Measurements from ENCODE around the gene FANCI. TPM values are rescaled to one million over a fixed set of nuclear protein-coding genes. Genes with fewer than 3 reads are reported as not detected.

Gene FANCI
- total and polyA plus RNA-seq, 10 donors = 4.4 to 19.4 (median 13.7) TPM

DNA sequence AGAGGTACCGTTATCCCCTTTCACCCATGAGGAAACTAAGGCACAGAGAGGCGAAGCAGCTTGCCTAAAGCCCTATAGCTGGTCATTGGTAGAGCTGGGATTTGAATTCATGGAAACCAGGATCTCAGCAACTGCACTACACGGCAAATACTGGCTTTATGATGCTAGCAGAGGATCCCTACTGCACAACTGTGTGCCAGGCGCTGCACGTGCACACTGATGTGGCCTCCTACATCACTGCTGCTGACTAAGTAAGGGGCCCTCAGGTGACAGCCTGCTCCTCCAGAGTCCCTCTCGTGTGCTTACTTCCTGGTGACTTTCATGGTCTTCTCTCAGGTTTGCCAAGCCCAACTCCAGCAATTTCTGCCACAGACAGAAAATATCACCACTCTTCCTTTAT, 94.3 kb downstream of the FANCI start:
- Histone ChIP-seq H3K4me3 (no peak overlapping the region), H3K27ac (no peak overlapping the region), H3K9me3 (no peaks in the 10 kb centered on the region), H3K4me1 (peaks cover 9 to 25% (median 19%) of the 10 kb centered on the region in 6 donors), H3K36me3 (peaks cover 0 to 6% (median 5%) of the 10 kb centered on the region in 6 donors), H3K27me3 (replicated peaks in 1 of 7) (no peaks in the 10 kb centered on the region)
- intact Hi-C loops (cut with DNase I; ENCODE audit: low total_unique reads) = no loop called here
- no peak for DNase-seq
- TF ChIP-seq POLR2A (IDR thresholded peaks at IDR 0.05) = no peak
- TF ChIP-seq, protein P1, sequence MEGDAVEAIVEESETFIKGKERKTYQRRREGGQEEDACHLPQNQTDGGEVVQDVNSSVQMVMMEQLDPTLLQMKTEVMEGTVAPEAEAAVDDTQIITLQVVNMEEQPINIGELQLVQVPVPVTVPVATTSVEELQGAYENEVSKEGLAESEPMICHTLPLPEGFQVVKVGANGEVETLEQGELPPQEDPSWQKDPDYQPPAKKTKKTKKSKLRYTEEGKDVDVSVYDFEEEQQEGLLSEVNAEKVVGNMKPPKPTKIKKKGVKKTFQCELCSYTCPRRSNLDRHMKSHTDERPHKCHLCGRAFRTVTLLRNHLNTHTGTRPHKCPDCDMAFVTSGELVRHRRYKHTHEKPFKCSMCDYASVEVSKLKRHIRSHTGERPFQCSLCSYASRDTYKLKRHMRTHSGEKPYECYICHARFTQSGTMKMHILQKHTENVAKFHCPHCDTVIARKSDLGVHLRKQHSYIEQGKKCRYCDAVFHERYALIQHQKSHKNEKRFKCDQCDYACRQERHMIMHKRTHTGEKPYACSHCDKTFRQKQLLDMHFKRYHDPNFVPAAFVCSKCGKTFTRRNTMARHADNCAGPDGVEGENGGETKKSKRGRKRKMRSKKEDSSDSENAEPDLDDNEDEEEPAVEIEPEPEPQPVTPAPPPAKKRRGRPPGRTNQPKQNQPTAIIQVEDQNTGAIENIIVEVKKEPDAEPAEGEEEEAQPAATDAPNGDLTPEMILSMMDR (IDR thresholded peaks at IDR 0.05 in 8 of 11, conservative IDR thresholded peaks at IDR 0.05 in 3 of 11) = no peak
- TF ChIP-seq POLR2AphosphoS5 (IDR thresholded peaks at IDR 0.05) = no peak
- 83 to 87% (median 84%) methylated on average over 5 to 6 of the region's 6 CpGs for WGBS, 5 donors

DNA sequence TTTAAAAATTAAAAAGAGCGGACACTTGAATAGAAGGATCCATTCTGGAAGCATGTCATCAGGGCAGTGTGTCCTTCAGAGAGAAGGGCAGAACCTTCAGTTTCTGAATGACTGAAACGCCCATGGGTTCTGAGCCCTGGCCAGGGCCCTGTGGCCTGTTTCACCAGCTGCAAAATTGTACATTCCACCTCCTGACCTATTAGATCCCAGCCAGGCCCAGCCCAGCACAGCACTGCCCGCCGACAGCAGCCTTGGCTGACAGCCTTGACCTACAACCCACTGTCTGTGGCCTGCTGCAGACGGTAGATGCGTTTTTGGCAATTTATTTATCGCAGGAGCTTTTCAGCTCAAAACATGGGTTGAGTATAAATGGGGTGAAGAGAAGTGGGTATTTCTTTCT, 96.8 kb downstream of the FANCI start:
- DNase-seq = peak; percentile 60
- WGBS, 5 donors = 68 to 87% (median 74%) methylated on average over 7 of the region's 7 CpGs
- Histone ChIP-seq H3K27ac (no peak overlapping the region), H3K4me3 (no peak overlapping the region), H3K4me1 (peaks cover 0 to 7% (median 4%) of the 10 kb centered on the region in 6 donors), H3K36me3 (no peaks in the 10 kb centered on the region), H3K9me3 (no peaks in the 10 kb centered on the region), H3K27me3 (replicated peaks in 1 of 7) (peaks cover 0 to 19% (median 0%) of the 10 kb centered on the region in 7 donors)
- intact Hi-C loops (cut with DNase I; ENCODE audit: low total_unique reads) = no loop called here
- TF ChIP-seq POLR2A (IDR thresholded peaks at IDR 0.05) (no peak), POLR2AphosphoS5 (IDR thresholded peaks at IDR 0.05) (no peak)
- TF ChIP-seq, protein P1 (IDR thresholded peaks at IDR 0.05 in 8 of 11, conservative IDR thresholded peaks at IDR 0.05 in 3 of 11) = no peak

DNA sequence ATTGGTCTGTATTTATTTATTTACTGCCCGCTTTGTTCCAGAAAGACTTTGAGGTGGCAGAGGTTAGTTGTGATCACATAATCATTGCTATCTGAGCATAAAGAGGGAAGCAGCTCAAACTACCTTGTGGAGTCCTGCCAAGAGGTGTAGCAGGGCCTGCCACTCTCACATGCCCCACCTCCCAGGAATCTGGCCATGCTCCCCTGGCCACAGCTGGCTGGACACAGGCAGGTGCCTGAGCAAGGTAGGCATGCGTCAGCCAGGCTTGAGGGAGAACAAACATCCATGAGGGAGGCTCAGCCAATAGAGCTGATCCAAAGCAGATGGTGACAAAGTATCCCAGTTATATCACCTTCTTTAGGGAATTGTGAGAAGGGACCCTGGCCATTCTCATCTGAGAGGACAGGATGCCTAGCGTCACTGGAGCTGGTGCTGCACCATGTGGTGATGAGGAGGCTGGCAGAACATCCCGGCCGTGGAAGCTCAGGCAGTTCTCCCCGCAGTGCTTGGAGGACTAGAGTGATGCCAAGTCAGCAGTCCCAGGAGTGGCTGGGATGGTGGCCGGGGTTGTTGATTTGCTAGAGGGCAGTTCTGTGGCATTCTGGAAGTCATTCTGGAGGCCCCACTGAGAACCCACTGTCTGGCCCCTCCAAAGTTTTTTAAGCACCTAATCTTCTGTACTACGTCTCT, 97.7 kb downstream of the FANCI start:
- DNase-seq = peak; percentile 44
- no peaks in the 10 kb centered on the region for H3K9me3 ChIP-seq
- no peak for TF ChIP-seq POLR2A (IDR thresholded peaks at IDR 0.05)
- TF ChIP-seq POLR2AphosphoS5 (IDR thresholded peaks at IDR 0.05) = no peak
- TF ChIP-seq, protein P1 (IDR thresholded peaks at IDR 0.05 in 8 of 11, conservative IDR thresholded peaks at IDR 0.05 in 3 of 11) = no peak

DNA sequence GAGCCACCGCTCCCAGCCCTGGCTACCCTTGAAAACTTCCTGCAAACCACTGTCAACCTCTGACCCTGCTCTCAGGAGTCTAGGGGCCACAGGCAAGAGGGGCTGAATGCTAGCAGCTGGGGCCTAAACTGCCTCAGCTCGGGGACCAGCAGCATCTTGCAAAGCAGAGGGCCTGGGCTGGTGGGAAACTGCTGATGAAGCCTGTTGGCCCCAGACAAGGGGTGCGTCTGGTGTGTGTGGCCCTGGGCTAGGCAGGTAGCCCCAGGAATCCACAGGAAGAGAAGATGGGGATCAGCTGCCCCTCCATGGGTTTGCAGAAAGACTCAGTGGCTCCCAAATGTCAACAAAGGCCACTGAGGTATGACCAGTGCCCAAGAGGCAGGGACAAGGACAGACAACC, 99.1 kb downstream of the FANCI start:
- DNase-seq = peak; percentile 55
- TF ChIP-seq POLR2A (IDR thresholded peaks at IDR 0.05) (no peak), POLR2AphosphoS5 (IDR thresholded peaks at IDR 0.05) (no peak)
- Histone ChIP-seq H3K36me3 (no peaks in the 10 kb centered on the region), H3K27me3 (replicated peaks in 1 of 7) (peaks cover 0 to 41% (median 4%) of the 10 kb centered on the region in 7 donors), H3K4me3 (no peak overlapping the region), H3K4me1 (no peaks in the 10 kb centered on the region), H3K9me3 (no peaks in the 10 kb centered on the region), H3K27ac (no peak overlapping the region)
- intact Hi-C loops (cut with DNase I; ENCODE audit: low total_unique reads) = no loop called here
- 79 to 93% (median 87%) methylated on average over 3 of the region's 3 CpGs for WGBS, 5 donors

More for the DNA sequence above, 97.7 kb downstream of the FANCI start:
- H3K4me1 ChIP-seq = no peaks in the 10 kb centered on the region
- no peaks in the 10 kb centered on the region for H3K36me3 ChIP-seq
- peaks cover 0 to 27% (median under 1%) of the 10 kb centered on the region in 7 donors for H3K27me3 ChIP-seq (replicated peaks in 1 of 7)
- H3K27ac ChIP-seq = no peak overlapping the region
- no peak overlapping the region for H3K4me3 ChIP-seq
- intact Hi-C loops (cut with DNase I; ENCODE audit: low total_unique reads) = no loop called here
- WGBS, 5 donors = 80 to 89% (median 87%) methylated on average over 6 to 8 of the region's 8 CpGs
